GM19372 (cell line): ENCODE results near the gene VIL1.

Experiments
- ATAC-seq: cut with Tn5 transposase; IDR thresholded peaks from one replicate; pipeline ENCODE4 v1.9.1; 2021; ENCODE audit warnings: mild to moderate bottlenecking, low read depth, moderate library complexity; ENCODE audit not compliant: unreplicated experiment

VIL1 gene

DNA sequence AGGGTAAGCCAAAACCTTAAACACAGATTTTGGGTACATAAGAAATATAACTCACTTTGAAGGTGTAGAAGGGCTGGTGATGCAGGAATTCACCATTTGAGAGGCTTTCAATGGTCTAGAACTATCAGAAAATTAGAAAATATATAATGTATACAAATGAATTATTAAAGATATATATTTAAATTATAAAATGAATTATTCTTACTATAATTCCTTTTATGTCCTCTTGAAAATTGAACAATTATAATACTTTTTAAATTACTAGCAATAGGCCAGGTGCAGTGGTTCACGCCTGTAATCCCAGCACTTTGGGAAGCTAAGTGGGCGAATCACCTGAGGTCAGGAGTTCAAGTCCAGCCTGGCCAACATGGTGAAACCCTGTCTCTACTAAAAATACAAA is 60.7 kb downstream of the VIL1 start:
- no peak for ATAC-seq

DNA sequence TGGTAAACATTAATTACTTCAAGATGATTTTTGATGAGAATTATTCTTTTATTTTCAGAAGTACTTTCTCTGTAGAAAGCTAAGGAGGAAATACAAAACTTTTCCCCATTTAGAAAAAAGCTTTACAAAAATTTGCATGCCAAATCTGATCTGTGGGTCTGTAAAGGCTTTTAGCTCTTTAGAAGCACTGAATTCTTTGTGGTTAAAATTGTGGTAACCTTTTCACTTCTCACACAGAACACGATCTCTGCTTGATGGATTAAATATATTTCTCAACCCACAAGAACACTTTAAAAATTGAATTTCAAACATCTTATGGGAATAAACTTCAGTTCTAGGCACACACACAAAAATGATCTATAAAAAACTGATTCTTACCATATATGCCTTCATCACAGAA is 63.7 kb downstream of the VIL1 start:
- ATAC-seq = no peak

GRCh38 chr2:218485986-218486667 is 67.2 kb downstream of the VIL1 start:
- no peak for ATAC-seq

GRCh38 chr2:218500501-218501060 is 81.7 kb downstream of the VIL1 start:
- no peak for ATAC-seq

DNA sequence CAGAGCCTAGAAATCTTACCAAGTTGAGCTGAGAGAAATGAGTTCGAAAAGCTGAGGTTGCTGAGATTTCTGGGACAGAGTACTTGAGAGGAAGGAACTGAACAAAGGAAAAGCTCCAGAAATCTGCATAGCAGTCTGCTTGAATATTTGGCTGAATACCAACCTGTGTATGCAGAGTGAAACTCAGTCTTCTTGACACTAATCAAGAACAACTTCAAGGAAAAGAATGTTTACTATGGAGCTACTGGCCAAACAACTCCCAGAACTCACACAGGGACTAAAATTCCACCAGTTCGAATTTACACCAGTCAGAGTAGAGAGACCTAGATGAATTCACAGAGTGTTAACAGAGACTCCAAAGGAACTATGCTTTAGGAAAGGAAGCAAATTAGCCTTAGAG is 82.7 kb downstream of the VIL1 start:
- ATAC-seq = no peak
